B cell (primary cell): Measurements from ENCODE around the gene ADAMTS20.

Source experiments
- CTCF ChIP-seq: fragments of 200-600 bp; IDR thresholded peaks from one replicate; pipeline ENCODE4 v1.8.0; 2022; ENCODE audit warnings: antibody characterized with exemption, mild to moderate bottlenecking
- EZH2 ChIP-seq: IDR thresholded peaks from 2 replicates; pipeline ENCODE4 v1.6.1; 2012; ENCODE audit warnings: borderline replicate concordance, low read depth, mild to moderate bottlenecking, moderate library complexity, low read length; ENCODE audit not compliant: insufficient read depth, poor library complexity, severe bottlenecking

- TF ChIP-seq CTCF (no peak), EZH2 (no peak)
Observed at GRCh38 chr12:43315961-43316360, 236.0 kb downstream of the ADAMTS20 start.
